Measurements from ENCODE around the gene DENND6B. TPM values are rescaled to one million over a fixed set of nuclear protein-coding genes. Genes with fewer than 3 reads are reported as not detected.

The DENND6B gene
- polyA plus RNA-seq, 1 donor from 2014 or later, result 51.0 TPM

DNA sequence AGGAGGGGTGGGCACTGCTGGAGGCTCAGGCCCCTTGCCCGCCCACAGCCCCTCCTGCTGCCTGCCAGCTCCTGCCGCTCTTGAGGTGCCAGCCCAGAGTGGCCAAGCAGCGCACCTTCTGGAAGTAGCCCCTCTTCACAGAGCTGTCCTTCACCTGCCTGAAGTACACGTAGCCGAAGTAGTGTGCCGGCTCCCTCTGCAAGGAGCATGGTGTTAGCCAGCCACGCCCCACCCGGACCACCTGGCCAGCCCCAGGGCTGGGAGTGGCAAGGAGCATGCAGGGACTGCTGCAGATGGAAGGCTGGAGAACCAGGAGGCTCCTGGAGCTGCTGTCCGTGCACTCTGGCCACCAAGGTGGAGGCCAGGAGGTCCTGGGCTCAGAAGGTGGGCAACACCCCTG is 9.6 kb downstream of the DENND6B start:
- H3K9ac ChIP-seq (ENCODE audit: low read length), result no peak overlapping the region
- no peaks in the 10 kb centered on the region for H3K9me2 ChIP-seq (ENCODE audit: insufficient read depth, low read length)
- no peak for TF ChIP-seq RAD21 (conservative IDR thresholded peaks at IDR 0.05)
- TF ChIP-seq EP300 (conservative IDR thresholded peaks at IDR 0.05; ENCODE audit: poor library complexity, severe bottlenecking), result no peak
- TF ChIP-seq SMC3 (conservative IDR thresholded peaks at IDR 0.05; ENCODE audit: poor library complexity), result no peak
- TF ChIP-seq POLR2AphosphoS5 (IDR thresholded peaks at IDR 0.05), result no peak
- TF ChIP-seq EZH2 (IDR thresholded peaks at IDR 0.05; ENCODE audit: borderline replicate concordance, insufficient read depth, low read length, poor library complexity, severe bottlenecking), result no peak
- TF ChIP-seq, protein P1, sequence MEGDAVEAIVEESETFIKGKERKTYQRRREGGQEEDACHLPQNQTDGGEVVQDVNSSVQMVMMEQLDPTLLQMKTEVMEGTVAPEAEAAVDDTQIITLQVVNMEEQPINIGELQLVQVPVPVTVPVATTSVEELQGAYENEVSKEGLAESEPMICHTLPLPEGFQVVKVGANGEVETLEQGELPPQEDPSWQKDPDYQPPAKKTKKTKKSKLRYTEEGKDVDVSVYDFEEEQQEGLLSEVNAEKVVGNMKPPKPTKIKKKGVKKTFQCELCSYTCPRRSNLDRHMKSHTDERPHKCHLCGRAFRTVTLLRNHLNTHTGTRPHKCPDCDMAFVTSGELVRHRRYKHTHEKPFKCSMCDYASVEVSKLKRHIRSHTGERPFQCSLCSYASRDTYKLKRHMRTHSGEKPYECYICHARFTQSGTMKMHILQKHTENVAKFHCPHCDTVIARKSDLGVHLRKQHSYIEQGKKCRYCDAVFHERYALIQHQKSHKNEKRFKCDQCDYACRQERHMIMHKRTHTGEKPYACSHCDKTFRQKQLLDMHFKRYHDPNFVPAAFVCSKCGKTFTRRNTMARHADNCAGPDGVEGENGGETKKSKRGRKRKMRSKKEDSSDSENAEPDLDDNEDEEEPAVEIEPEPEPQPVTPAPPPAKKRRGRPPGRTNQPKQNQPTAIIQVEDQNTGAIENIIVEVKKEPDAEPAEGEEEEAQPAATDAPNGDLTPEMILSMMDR (IDR thresholded peaks at IDR 0.05; ENCODE audit: poor library complexity, severe bottlenecking), result no peak
- TF ChIP-seq TAF1 (IDR thresholded peaks at IDR 0.05; ENCODE audit: low read depth), result no peak
- TF ChIP-seq REST (IDR thresholded peaks at IDR 0.05; ENCODE audit: borderline replicate concordance), result no peak
- TF ChIP-seq MXI1 (conservative IDR thresholded peaks at IDR 0.05; ENCODE audit: poor library complexity, severe bottlenecking), result no peak
- H3K4me2 ChIP-seq (ENCODE audit: low read length), result no peak overlapping the region
- H3K79me2 ChIP-seq (replicated peaks; ENCODE audit: insufficient read depth, low read length), result no peaks in the 10 kb centered on the region
- H3K27me3 ChIP-seq (ENCODE audit: insufficient read depth, low read depth, low read length), result no peaks in the 10 kb centered on the region
- no peaks in the 10 kb centered on the region for H3K36me3 ChIP-seq (ENCODE audit: insufficient read depth, low read length)
- H3K4me3 ChIP-seq (ENCODE audit: low read length), result no peak overlapping the region
- no peaks in the 10 kb centered on the region for H4K20me1 ChIP-seq (ENCODE audit: insufficient read depth)
- no peaks in the 10 kb centered on the region for H3F3A ChIP-seq (ENCODE audit: insufficient read depth, low read length, poor library complexity, severe bottlenecking)
- no peak overlapping the region for H3K27ac ChIP-seq (ENCODE audit: low read length)
- H3K9me3 ChIP-seq (ENCODE audit: low read length), result no peaks in the 10 kb centered on the region
- no peak overlapping the region for H2AFZ ChIP-seq (ENCODE audit: low read depth, low read length)

DNA sequence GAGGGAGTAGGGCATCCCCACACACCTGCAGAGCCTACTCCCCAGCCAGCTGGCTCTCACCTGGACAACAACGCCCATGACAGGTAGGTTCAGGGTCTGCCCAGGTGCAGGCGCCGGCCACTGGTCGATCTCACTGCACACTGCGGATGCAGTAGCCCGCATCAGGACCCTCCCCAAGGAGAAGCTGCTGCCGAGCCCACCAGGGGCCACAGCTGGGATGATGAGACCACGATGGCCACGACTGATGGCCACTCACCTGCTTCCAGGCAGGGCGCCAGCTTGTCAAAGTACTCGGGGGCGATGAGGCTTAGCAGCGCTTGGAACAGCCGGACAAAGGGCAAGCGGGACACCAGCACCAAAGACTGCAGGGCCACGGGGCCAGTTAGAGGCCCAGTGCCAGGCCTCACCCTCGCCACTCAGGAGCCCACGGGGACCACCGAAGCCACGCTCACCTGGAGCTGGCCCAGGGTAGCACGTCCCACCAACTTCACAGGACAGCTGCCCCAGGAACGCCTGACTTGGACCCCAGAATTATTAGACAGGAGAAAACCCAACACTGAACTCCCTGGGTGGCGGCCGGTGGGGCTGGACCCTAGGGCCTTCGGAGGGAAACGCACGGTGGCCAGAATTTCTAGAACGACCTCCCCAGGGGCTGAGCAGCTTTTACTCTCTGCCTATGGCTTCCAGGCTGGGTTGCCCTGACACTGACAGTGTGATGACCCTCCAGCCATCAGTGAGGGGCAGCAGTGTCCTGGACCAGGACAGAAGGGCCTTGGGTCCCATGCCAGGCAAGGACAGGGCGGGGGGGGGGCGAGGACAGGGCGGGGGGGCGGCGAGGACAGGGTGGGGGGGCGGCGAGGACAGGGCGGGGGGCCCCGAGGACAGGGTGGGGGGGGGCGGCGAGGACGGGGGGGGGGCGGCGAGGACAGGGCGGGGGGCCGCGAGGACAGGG is 10.4 kb downstream of the DENND6B start:
- Histone ChIP-seq H3F3A (ENCODE audit: insufficient read depth, low read length, poor library complexity, severe bottlenecking) (no peaks in the 10 kb centered on the region), H3K9ac (ENCODE audit: low read length) (no peak overlapping the region), H3K4me2 (ENCODE audit: low read length) (no peak overlapping the region), H2AFZ (ENCODE audit: low read depth, low read length) (no peak overlapping the region), H3K27me3 (ENCODE audit: insufficient read depth, low read depth, low read length) (no peaks in the 10 kb centered on the region), H3K4me3 (ENCODE audit: low read length) (no peak overlapping the region), H4K20me1 (ENCODE audit: insufficient read depth) (no peaks in the 10 kb centered on the region), H3K27ac (ENCODE audit: low read length) (no peak overlapping the region), H3K9me2 (ENCODE audit: insufficient read depth, low read length) (no peaks in the 10 kb centered on the region), H3K36me3 (ENCODE audit: insufficient read depth, low read length) (no peaks in the 10 kb centered on the region), H3K9me3 (ENCODE audit: low read length) (no peaks in the 10 kb centered on the region), H3K79me2 (replicated peaks; ENCODE audit: insufficient read depth, low read length) (no peaks in the 10 kb centered on the region)
- TF ChIP-seq REST (IDR thresholded peaks at IDR 0.05; ENCODE audit: borderline replicate concordance) (no peak), TAF1 (IDR thresholded peaks at IDR 0.05; ENCODE audit: low read depth) (no peak), SMC3 (conservative IDR thresholded peaks at IDR 0.05; ENCODE audit: poor library complexity) (no peak), MXI1 (conservative IDR thresholded peaks at IDR 0.05; ENCODE audit: poor library complexity, severe bottlenecking) (no peak), EZH2 (IDR thresholded peaks at IDR 0.05; ENCODE audit: borderline replicate concordance, insufficient read depth, low read length, poor library complexity, severe bottlenecking) (no peak), RAD21 (conservative IDR thresholded peaks at IDR 0.05) (no peak), EP300 (conservative IDR thresholded peaks at IDR 0.05; ENCODE audit: poor library complexity, severe bottlenecking) (no peak), POLR2AphosphoS5 (IDR thresholded peaks at IDR 0.05) (no peak)
- TF ChIP-seq, protein P1 (IDR thresholded peaks at IDR 0.05; ENCODE audit: poor library complexity, severe bottlenecking), result no peak
